CMK (cell line): ENCODE data around the gene PCNA.

Experiments used
- DNase-seq: peaks from one replicate; pipeline ENCODE4 v3.0.0-alpha.2; 2010; ENCODE audit warnings: low read depth

Gene PCNA

GRCh38 chr20:5065166-5065878 is 54.4 kb downstream of the PCNA start:
- no peak for DNase-seq
